HG03064 (cell line): ENCODE measurements around the gene COL16A1.

ENCODE experiments used
- ATAC-seq: cut with Tn5 transposase; IDR thresholded peaks from one replicate; pipeline ENCODE4 v1.9.1; 2021; ENCODE audit warnings: low read depth; ENCODE audit not compliant: unreplicated experiment

The COL16A1 gene

DNA sequence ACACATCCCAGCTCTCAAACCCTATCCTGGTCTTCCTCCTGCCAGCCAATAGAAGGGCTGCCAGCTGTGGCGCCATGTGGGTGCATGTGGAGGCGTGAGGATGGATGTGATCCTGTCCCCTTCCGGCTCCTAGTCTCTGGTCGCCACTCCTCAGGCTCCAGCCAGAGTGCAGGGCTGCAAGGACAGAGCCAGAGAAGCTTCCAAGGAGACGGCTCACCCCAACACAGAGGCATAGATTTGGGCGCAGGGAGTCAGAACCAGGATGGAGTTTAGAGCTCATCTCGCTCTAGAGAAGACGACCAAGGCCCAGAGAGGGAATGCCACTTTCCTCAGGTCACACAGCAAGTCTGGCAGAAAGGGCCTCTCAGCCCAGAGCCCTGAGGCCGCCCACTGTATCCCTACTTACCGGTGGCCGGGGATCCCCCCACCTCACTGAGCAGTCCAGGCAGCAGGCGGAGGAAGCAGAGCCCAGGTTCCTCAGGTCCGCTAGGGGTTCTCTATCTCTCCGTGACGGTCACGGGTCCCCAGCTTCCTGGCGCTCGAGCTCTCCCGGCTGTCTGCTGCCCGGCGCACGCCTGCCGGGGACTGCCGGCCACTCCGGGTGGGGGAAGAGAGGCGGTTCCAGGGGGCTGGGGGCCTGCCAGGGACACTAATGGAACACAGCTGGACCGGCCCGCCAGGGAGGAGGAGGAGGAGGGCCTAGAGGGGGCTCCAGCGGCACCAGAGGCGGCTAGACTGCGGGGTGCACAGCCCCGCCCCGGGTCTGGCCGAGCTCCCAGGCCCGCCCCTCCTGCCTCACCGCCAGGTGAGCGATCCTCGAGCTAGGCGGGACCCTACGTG, at the start of gene COL16A1:
TSS of gene COL16A1 (minus strand) at position 587 of the 840 bp plus-strand sequence. CDS start 1,824 bp downstream, outside the sequence.
- ATAC-seq = no peak

DNA sequence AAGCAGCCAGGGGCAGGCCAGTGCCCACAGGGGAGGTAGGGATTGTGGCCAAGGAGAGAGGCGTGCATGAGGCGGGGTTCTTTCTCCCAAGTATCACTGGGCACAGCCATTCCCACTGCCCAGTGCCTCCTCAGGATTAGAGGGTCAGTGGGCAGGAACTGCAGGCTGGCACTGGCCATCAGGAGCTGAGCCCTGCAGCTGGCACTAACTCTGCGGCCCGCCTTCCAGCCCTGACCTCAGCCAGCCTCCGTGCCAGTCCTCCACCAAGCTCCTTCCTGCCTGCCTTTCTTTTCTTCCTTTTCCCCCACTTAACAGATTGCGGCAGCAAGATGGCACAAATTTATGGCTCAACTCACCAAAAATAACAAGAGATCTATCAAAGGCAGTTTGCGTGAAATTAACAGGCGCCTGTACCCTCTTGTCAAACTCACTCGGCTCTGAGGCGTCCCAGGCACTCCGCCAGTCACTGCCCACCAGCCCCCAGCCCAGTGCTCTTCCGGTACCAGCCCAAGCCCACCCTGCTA, 49.2 kb upstream of the COL16A1 start:
- no peak for ATAC-seq

DNA sequence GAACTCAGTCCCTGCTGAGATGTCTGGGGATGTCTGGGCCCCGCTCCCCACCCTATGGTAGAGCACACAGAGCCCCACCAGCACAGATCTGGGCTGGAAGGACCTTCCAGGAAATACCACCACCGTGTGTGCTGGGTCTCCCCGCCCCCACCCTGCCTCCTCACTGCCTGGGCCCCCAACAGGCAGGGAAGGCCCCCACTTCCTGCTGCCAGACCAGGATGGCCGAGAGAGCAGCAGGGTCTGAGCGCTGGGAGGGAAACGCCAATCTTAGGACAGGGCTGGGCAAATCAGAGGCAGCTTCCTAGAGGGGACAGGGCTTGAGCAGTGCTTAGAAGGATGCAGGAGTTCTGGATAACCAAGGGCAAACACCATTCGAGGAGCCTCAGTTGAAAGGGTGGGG, 48.4 kb upstream of the COL16A1 start:
- ATAC-seq = no peak

DNA sequence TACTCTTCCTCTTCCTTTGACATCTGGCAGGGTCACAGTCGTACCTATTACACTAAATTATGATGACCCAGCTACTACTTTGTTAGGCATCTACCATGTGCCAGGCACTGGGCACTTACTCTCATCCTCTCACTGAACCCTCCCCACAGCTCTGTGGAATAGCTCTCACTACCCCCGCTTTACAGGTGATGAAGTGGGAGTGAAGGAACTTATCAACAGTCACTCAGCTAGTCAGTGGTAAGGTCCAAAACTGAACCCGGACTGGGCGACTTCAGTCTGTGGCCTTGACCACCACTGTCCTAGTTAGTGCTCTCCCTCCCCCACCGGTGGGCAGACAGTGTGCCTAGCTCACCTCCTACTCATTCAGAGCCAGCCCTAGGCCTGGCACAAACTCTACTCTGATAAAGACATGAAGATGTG, 48.0 kb upstream of the COL16A1 start:
- ATAC-seq = no peak

DNA sequence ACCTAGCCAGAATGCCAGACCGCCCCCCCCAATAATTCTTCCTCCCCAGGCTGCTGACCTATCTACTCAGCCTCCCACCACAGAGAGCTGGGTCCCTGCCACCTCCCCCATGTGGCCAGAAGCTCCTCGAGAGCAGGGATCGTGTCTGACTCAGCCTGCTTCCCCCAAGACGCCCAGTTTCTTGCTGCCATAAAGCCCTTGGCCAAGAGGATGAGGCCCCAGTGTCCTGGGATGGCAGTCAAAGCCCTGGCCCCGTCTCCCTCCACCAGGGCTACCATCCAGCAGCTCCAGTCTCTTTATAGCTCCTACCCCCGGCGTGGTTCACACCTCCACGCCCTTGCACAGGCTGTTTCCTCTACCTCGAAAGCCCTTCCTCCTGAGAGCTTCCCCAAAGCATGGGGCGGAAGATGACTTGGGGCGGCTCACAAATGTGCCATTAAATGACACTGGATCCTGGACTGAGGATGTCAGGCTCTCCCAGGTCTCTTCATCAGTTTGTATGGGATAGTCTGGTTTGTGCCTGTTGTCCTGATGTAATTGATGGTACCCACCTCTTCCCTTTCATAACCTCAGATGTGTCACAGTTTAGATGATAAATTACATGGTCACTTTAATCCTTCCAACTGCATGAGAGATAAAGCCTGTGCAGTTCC, 47.2 kb upstream of the COL16A1 start:
- ATAC-seq = no peak

DNA sequence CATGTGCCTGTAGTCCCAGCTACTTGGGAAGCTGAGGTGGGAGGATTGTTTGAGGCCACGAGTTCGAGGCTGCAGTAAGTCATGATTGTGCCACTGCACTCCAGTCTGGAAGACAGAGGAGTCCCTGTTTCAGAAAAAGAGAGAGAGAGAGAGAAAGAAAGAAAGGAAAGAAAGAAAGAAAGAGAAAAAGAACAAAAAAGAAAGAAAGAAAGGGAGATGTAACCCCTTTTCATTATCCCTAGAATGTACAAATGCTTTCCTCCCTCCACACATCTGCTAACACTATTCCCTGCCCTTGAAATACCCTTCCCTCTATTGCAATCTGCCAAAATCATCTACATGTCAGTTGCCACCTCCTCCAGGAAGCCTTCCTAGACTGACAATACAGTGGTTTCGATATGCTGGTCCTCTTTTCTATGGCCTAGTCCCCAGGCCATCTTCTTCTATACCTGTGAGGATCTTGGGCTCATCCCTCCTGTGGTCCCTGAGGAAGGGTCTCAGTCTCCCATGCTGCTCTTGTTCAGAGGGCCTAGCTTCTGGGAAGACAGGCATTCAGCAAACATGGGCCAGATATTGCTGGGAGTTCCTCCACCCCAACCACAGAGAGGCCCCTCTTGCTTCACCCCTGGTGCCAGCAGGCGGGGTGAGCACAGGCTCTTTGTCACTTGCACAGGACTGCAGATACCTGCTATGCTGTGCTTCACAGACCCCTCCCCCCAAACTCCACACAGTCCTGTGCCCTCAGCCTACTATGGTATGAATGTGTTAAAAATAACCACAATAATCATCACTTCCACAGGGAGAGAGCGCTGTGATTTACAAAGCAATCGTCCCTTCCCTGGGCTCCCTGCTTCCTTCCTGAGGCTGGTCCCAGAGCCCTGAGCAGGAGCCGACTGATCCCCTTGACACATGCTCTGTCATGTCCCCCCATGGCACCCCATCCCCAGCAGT, 46.2 kb upstream of the COL16A1 start:
- ATAC-seq = no peak

DNA sequence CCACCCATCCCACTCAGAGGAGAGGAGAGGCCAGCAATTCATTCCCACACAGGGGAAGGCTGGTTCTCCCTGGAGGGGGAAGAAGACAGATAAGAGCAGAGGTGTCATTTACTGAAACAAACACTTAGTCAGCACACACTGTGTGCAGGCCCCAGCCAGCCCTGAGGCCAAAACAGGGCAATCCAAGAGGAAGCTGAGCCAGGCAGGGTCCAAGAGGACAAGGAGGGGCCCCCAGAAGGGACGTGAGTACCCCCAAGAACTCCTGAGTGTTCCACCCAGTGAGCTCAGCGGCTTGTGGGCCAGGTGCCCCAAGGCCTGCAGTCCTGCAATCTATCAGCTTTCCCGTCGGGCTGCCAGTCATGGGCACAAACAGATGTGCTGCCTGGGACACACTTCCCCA, 44.5 kb upstream of the COL16A1 start:
- no peak for ATAC-seq

DNA sequence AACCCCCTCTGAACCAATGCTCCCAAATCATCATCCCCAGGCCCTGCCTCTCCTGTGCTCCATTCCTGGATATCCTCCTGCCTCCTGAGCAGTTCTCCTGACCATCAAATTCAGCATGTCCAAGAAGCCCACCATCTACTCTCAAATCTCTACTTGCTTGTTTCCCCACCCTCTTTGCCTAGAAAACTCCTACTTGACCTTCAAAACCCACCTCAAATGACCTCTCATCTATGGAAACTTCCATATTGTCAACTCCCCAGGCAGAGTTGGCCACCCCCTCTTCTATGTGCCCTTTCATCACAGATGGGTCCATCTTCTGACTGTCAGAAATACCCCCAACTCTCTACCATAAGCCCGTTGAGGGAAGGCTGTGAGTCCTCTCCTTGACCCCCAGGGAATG, 43.5 kb upstream of the COL16A1 start:
- no peak for ATAC-seq

DNA sequence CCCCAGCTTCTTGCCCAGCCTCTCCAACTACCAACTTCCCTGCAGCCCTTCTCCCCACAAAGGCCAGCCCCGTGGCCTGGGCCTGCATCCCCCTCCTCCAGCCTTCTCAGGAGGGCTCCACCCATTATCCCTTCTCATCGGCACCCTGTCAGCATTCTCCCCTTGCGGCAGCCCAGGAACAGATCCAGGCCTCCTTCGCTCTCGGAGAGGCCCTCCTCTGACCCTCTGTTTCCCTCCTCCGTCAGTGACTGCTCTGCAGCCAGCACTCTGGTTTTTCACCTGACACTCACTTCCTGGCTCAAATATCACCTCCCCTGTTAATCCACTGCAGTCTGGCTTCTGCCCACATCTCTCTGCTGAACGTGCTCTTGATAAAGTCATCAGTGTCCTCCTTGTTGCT, 42.9 kb upstream of the COL16A1 start:
- no peak for ATAC-seq

DNA sequence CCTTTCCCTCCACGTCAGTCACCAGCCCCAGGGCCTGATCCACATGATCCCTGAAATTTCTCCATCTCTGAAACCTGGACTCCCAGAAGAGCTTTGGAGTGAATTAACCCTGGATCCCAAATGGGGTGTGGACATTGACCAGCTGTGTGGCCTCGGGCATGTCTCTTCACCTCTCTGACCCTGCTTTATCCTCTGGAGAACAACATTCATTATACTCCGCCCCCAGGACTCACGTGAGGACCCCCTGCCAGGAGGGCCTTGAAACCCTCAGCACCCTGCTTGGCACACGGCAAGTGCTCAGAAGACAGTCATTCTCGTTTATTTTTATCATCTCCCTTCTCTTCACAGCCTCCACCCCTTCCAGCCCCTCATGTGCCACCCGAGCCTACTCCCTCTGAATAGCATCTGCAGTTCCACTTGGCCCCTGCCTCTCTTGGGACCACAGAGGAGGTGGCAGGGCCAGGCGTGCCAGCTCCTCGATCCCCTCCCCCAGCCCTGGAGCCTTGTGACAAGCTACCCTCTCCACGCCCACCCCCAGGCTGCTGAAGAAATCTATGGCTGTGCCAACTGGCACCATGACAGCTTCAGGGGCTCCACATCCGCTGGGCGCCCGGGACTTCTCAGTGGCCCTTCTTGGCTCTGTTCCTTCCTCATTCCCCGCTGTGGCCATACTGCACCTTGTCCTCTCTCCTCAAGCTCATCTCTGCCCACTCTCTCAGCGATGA, 42.3 kb upstream of the COL16A1 start:
- no peak for ATAC-seq

DNA sequence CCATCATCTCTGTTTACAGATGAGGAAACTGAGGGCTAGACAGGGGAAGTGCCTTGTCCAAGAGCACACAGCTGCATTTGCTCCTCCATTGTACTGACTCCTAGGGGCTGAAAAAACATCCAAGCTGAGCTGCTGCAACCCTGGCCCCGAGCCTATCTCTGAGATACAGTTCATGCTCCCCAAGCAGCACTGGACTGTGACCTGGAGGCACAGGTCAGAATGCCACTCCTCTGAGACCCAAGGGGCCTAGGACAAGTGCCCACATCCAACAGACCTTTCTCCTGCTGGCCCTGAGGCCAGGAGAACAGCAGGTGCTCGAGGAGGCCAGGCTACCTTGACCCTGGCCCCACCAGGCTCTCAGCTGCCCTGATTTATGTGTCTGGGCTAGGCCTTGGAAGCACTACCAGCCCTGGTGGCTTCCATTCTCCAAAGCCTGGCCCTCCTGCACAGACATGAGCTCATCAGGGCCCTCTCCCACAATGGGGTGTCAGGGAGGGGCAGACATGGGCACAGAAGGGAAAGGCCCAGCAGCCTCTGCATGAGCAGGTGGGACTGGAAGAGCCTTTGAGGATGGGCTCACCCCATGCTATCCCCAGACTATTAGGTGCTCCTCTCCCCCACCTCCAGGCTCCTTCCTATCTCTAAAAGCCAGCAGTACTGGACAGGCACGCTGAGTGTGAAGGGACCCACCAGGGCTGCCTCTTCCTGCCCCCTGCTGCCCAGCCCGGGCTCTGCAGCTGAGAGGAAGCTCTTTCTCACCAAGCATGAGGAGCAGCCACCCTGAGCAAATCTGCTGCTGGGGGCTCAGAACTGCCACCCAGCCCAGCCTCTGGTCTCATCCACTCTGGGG, 41.5 kb upstream of the COL16A1 start:
- ATAC-seq = no peak

DNA sequence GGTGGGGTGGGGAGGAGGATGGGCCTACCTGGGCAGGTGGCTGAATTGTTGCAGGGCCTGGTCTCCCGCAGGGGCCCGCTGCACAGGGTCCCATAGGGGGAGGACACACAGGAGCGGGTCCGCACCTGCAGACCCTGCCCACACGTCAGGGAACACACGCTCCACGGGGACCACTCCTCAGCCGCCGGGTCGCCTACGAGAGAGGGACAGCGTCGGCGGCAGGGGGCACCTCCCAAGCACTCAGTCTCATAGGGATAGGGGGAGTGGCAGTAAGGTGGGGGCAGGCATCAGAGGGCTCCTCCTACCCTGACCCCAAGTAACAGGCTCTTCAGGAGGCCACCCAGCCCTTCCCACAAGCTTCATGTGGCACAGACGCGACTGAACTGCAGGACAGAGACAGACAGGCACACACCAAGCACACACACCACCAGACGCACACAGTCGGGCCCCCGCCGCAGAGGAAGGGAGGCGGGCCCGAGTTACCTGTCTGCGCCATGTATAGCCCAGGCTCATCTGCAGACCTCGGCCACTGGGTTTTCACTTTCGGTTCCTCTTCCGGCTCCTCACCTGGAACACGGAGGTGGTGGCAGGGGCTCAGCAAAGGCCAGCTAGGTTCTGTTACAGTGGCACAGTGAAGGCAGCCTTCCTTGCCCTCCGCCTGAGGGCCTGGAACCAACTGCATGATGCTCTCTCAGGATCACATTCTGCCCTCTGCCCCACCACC, 40.5 kb upstream of the COL16A1 start:
- ATAC-seq = no peak

DNA sequence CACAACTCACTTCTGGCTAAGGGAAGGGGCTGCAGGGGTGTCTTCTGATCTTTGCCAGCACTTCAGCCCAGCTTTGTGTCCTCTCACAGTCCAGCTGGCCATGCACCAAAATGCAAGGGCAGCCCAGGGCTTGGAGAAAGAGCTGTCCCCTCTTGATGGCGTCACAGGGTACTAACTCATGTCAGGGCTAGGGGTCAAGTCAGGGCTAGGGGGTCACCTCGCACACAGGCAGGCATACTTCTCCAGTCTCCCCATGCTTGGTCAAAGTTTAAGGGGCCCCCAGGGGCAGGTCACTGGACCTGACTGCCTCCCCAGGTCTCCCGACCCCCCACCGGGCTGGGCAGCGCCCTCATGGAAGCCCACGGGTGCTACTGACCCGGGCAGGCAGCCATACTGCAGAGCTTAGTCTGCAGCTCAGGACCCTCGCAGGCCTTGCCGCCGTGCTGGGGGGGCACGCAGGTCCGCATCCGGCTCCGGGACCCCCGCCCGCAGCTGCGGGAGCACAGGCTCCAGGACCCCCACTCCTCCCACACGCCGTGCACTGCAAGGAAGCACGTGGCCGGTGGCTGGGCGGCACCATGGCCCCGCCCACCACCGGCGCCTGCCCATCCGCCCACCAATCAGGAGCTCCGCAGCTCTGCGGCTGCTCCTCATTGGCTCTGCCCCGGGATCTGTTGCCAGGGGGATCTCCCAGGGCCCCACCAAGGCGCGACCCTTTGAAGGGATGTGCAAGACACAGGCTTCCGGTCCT, 38.8 kb upstream of the COL16A1 start:
- no peak for ATAC-seq

DNA sequence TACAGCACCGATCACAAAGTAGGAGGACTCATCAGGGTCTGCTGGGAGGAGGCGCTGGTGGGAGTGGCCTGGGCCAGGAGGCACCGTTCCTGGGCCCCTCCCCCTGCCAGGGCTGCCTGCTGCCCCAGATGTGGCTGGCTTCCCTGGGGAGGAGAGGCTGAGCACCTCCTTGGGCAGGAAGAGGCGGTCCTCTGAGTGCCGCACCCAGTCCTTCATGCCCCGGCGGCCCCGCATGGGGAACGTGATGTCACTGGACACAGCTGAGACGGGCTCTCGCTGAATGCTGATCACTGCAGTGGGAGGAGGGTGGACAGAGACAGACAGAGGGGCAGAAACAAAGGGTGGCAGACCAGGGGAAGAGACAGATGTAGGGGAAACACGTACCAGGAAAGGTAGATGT, 35.5 kb upstream of the COL16A1 start:
- no peak for ATAC-seq

DNA sequence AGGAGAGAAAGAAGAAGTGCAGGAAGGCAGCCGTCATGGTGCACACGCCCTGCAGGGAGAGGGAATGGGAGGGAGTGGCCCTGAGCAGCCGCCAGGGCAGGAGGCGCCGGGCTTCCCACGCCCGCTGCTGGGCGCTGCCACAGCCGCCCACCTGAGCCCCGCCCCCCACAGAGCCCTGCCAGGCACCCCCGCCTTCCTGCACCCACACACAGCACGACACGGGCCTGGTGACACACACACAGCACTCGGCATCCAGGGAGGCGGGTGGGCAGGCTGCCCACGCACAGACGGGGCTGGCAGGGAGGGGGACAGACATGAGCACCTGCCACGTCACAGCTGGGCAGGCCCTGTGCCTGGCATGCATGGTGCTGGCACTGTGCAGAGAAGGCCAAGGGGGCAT, 32.9 kb upstream of the COL16A1 start:
- no peak for ATAC-seq

DNA sequence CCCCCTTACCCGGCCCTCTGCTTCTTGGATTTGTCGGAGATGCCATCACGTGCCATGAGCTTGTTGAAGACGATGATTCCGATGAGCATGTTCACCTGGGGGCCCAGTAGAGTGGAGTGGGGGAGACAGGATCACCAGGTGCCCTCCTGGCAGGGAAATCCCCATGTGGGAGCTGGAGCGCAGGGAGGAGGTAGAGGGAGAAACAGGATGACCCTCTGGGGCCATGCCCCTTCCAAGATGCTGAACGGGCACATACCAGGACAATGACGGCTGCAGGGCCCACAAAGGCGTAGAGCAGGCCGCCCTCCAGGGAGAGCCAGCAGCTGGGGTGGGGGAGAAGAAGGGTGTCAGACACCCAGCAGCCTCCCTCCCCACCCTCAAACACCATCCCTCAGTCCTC, 31.8 kb upstream of the COL16A1 start:
- no peak for ATAC-seq

DNA sequence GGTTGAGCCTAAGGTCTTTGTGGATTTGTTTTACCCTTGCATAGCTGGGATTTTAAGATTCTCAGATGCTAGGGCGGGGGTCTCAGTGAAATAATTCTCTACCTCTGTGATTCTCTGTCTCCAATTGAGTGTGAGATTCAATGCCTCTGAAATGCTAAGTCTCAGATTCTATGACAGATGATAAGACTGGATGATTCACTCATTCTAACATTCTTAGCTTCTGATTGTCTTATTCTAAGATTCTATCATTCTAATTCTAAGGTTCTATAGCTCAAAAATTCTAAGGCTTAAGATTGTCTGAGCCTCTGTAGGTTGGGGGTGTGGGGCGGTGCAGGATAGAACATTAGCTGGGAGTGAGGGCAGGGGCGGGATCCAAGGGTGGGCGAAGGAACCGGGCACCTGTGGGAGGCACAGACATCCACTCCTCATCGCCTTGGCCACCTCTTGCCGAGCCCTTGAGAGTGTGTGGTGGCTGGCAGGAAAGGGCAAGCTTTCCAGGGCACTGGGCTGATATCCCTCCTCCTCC, 30.8 kb upstream of the COL16A1 start:
- ATAC-seq = no peak
